ENCODE data around the gene PA2G4.
"Not testable (repeated sequence)": the region's sequence is repeated elsewhere in the genome, so short reads cannot be mapped to it uniquely, and the experiment has no call there.

The PA2G4 gene

DNA sequence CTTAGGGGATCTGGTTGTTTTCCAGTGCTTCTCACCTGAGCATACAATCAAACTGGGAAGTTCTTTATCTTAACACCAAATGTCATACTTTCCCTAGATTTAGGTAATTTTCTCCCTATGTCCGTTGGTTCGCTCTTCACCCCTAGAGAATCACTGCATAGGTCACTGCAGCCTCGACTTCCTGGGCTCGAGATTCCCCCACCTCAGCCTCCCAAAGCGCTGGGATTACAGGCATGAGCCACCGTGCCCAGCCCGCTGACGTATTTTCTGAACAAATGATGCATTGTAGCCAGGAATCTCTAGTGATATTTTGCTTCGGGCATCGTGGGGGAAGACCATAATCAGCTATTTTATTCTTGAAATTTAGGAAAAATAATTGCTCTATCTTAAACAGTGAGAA, 11.0 kb downstream of the PA2G4 start:
- Histone ChIP-seq H3K9me3 (ENCODE audit: control insufficient read depth, low read length) (no peaks in the 10 kb centered on the region), H3K36me3 (ENCODE audit: control insufficient read depth, insufficient read depth, low read length) (peaks cover 35% of the 10 kb centered on the region), H3K27me3 (ENCODE audit: control insufficient read depth, insufficient read depth, low read length, poor library complexity, severe bottlenecking) (no peaks in the 10 kb centered on the region), H3K4me3 (ENCODE audit: insufficient read depth, low read depth, low read length) (peak overlapping the region; percentile 86), H3K27ac (ENCODE audit: insufficient read depth, low read depth, low read length, poor library complexity, severe bottlenecking) (no peak overlapping the region), H3K4me1 (ENCODE audit: control insufficient read depth, insufficient read depth, low read length) (peaks cover 9% of the 10 kb centered on the region)
- WGBS, 2 experiments: 72 to 73% methylated on average over 8 to 10 of the region's 10 CpGs

DNA sequence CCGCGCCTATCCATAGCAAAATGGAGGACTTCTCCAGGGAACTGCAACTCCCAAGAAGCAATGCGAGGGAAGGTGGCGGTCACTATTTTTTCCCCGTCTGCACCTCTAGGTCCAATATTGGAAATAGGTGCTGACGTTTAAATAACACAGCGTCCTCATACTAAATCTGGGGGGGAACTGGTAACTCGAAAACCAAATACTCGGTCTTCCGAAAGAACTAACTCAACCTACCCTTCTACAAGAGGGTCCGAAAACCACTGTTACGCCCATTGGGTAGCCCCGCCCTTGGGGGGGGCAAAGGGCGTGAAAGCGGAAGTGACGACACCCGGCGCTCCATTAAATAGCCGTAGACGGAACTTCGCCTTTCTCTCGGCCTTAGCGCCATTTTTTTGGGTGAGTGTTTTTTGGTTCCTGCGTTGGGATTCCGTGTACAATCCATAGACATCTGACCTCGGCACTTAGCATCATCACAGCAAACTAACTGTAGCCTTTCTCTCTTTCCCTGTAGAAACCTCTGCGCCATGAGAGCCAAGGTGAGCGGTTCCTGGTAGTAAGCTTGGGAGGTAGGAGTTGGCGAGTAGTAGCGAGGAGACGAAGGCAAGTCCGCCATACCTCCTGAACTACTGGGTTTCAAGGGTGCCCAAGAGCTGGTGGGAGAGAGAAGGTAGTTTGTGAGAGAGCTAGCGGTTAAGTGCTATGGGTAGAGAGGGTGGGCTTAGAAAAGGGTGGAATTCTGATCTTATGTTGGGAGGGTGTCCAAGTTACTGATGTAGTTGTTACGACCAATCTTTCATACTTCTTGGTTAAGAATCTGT, 12.1 kb downstream of the PA2G4 start, which contains the start of gene RPL41:
TSS of gene RPL41 (plus strand) at position 367 of the 815 bp plus-strand sequence.
- Histone ChIP-seq H3K4me1 (ENCODE audit: control insufficient read depth, insufficient read depth, low read length) (peaks cover 9% of the 10 kb centered on the region), H3K27ac (ENCODE audit: insufficient read depth, low read depth, low read length, poor library complexity, severe bottlenecking) (peak within 1 kb of the TSS; percentile 97), H3K27me3 (ENCODE audit: control insufficient read depth, insufficient read depth, low read length, poor library complexity, severe bottlenecking) (no peaks in the 10 kb centered on the region), H3K36me3 (ENCODE audit: control insufficient read depth, insufficient read depth, low read length) (peaks cover 35% of the 10 kb centered on the region), H3K4me3 (ENCODE audit: insufficient read depth, low read depth, low read length) (peak within 1 kb of the TSS; percentile 86), H3K9me3 (ENCODE audit: control insufficient read depth, low read length) (no peaks in the 10 kb centered on the region)
- WGBS, 2 experiments: 0% methylated on average over 34 of the region's 34 CpGs

DNA sequence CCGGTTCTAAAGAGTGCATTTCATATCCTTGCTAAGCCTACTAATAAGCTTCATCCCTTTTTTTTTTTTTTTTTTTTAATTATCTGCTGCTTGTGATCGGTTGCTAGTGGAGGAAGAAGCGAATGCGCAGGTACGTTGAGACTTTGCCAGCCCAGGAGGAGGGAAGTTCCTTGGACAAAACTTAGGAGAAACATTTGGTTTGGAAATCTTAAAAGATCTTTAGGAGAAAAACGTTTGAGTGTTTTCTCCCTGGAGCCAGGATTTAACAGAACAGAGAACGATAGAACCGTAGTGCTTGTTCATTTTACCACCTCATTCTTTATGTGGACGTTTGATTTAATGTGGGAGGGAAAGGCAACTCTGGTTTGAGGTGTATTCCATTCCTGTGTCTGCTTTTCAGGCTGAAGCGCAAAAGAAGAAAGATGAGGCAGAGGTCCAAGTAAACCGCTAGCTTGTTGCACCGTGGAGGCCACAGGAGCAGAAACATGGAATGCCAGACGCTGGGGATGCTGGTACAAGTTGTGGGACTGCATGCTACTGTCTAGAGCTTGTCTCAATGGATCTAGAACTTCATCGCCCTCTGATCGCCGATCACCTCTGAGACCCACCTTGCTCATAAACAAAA, 12.8 kb downstream of the PA2G4 start:
- H3K9me3 ChIP-seq (ENCODE audit: control insufficient read depth, low read length); H3K27me3 ChIP-seq (ENCODE audit: control insufficient read depth, insufficient read depth, low read length, poor library complexity, severe bottlenecking): not testable (repeated sequence)
- peaks cover 33% of the 10 kb centered on the region for H3K36me3 ChIP-seq (ENCODE audit: control insufficient read depth, insufficient read depth, low read length)

DNA sequence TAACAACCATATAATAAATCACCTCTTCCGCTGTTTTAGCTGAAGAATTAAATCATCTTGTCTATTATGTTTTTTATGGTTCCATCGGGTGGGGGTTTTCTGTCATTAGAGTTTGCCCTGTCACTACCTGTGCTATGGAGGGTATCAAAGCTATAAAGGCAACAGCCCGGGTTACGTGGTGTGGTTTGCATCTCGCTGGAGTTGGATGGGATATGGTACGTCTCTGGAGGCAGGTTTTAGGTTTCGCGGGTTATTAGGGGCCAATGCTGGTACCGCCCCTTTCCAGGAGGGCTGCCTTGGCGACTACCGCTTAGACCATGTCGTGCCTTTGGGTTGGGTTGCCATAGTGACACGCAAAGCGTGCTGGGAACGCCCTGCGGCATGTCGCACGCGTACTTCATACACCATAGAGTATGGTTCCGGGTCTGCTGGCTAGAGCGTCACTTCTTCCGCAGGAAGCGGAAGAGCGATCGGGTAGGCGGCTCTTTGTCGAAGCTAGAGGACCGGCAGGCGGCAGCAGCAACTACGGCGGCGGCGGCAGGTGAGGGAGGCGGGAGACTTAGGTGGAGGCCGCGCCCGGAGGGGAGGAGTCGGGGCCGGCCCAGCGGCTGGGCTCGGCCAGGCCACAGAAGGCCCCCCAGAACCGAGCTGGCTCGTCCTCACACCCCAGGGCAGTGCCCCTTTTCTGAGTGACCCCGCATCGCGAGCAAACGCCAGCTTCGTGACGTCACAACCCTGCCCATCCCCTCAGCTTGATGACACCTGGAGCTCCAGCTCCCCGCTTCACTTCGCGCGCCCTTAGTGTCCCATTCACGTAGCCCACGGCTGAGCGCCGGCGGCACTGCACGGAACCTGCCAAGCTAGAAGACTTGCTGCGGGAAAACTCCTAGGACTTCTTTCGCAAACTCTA, 13.7 kb downstream of the PA2G4 start, which contains the start of gene ZC3H10:
TSS of gene ZC3H10 (plus strand) at position 489 of the 910 bp plus-strand sequence. CDS start 2,297 bp downstream, outside the sequence.
- Histone ChIP-seq H3K27me3 (ENCODE audit: control insufficient read depth, insufficient read depth, low read length, poor library complexity, severe bottlenecking) (no peaks in the 10 kb centered on the region), H3K4me3 (ENCODE audit: insufficient read depth, low read depth, low read length) (peak within 1 kb of the TSS; percentile 86), H3K9me3 (ENCODE audit: control insufficient read depth, low read length) (no peaks in the 10 kb centered on the region), H3K36me3 (ENCODE audit: control insufficient read depth, insufficient read depth, low read length) (peaks cover 25% of the 10 kb centered on the region), H3K27ac (ENCODE audit: insufficient read depth, low read depth, low read length, poor library complexity, severe bottlenecking) (peak within 1 kb of the TSS; percentile 97), H3K4me1 (ENCODE audit: control insufficient read depth, insufficient read depth, low read length) (peaks cover 9% of the 10 kb centered on the region)
- WGBS, 2 experiments: 1% methylated on average over 60 of the region's 61 CpGs

More for the DNA sequence above, 12.8 kb downstream of the PA2G4 start:
- Histone ChIP-seq H3K27ac (ENCODE audit: insufficient read depth, low read depth, low read length, poor library complexity, severe bottlenecking) (peak overlapping the region; percentile 97), H3K4me3 (ENCODE audit: insufficient read depth, low read depth, low read length) (peak overlapping the region; percentile 86)
- 3 to 4% methylated on average over 9 to 10 of the region's 16 CpGs for WGBS, 2 experiments
- not testable (repeated sequence) for H3K4me1 ChIP-seq (ENCODE audit: control insufficient read depth, insufficient read depth, low read length)

DNA sequence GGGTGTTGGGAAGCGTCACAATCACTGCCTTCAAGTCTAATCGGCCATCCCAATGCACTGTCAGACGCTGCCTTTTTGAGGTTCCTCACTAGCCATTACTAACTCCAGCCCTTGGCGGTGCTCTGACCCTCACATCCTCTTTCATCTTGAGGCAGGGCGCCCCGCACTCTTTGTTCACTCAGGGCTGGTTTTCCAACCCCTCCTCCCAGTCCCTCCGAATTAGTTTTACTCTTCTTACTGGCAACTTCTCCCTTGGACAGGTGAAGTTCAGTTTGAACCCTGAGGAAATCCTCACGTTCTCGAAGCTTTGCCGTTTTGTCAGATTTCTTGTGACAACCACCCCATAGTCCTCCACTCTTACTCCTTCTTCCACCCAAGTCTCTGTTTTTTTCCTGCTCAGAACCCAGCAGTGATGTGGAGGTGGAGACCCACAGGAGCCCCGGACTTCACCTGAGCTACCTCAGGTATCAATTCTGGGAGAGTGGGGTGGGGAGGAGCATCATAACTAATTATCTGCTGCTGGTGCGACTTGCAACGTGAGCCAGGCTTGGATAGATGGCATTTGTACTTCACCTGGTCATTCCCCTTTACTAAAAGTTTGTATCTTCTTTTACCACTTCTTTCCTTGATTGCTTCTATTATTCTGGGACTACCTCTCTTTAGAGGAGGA, 14.5 kb downstream of the PA2G4 start:
- Histone ChIP-seq H3K9me3 (ENCODE audit: control insufficient read depth, low read length) (no peaks in the 10 kb centered on the region), H3K4me1 (ENCODE audit: control insufficient read depth, insufficient read depth, low read length) (peaks cover 9% of the 10 kb centered on the region), H3K27me3 (ENCODE audit: control insufficient read depth, insufficient read depth, low read length, poor library complexity, severe bottlenecking) (no peaks in the 10 kb centered on the region), H3K27ac (ENCODE audit: insufficient read depth, low read depth, low read length, poor library complexity, severe bottlenecking) (peak overlapping the region; percentile 73), H3K36me3 (ENCODE audit: control insufficient read depth, insufficient read depth, low read length) (peaks cover 19% of the 10 kb centered on the region), H3K4me3 (ENCODE audit: insufficient read depth, low read depth, low read length) (peak overlapping the region; percentile 86)
- WGBS, 2 experiments: 29 to 31% methylated on average over 13 of the region's 13 CpGs

DNA sequence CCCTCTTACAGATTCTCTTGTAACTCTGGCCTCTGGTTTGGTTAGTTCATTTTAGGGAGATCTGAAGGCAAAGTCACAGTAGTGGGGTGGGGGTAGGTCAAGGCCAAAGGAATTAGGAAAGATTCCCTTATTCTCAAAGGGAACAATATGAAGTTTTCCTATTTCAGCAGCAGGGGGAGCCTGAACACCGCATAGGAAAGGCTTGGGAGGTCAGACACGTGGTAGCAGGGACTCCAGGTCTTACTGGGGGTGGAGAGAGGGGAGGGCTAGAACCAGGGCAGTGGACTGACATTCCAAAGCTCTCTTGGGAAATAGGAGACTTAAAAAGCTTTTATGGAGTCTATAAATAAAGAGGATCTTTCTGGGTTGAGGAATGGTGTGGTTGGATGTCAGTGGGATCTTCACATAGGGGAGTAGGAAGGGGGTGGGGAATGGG, 15.0 kb downstream of the PA2G4 start:
- Histone ChIP-seq H3K4me3 (ENCODE audit: insufficient read depth, low read depth, low read length) (peak overlapping the region; percentile 86), H3K36me3 (ENCODE audit: control insufficient read depth, insufficient read depth, low read length) (peaks cover 14% of the 10 kb centered on the region), H3K27me3 (ENCODE audit: control insufficient read depth, insufficient read depth, low read length, poor library complexity, severe bottlenecking) (no peaks in the 10 kb centered on the region), H3K4me1 (ENCODE audit: control insufficient read depth, insufficient read depth, low read length) (peaks cover 9% of the 10 kb centered on the region), H3K27ac (ENCODE audit: insufficient read depth, low read depth, low read length, poor library complexity, severe bottlenecking) (no peak overlapping the region), H3K9me3 (ENCODE audit: control insufficient read depth, low read length) (no peaks in the 10 kb centered on the region)
- WGBS, 2 experiments: 0% methylated on average over 2 of the region's 2 CpGs

DNA sequence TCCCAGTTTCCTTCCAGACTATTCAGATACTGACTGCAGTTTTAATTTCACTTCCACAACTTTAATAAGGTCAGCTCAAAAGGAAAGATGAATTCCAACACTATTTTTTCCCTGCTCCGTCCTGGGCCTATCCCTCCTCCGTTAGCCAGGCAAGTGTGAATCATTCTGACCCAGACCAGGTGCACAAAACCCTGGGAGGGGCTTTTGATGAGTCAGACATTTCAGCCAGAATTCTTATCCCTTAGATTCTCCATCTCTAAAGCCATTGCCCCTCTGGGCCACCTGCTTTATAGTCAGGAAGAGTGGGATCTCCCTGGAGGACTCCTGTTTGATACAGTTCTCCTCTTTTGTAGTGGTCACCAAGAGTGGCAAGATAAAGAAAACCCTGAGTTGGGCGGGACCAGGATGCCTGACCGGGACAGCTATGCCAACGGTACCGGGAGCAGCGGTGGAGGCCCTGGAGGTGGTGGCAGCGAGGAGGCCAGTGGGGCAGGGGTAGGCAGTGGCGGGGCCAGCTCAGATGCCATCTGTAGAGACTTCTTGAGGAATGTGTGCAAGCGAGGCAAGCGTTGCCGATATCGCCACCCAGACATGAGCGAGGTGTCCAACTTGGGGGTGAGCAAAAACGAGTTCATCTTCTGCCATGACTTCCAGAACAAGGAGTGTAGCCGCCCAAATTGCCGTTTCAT, 15.9 kb downstream of the PA2G4 start:
- peaks cover 9% of the 10 kb centered on the region for H3K4me1 ChIP-seq (ENCODE audit: control insufficient read depth, insufficient read depth, low read length)
- no peak overlapping the region for H3K4me3 ChIP-seq (ENCODE audit: insufficient read depth, low read depth, low read length)
- 96% methylated on average over 17 of the region's 17 CpGs for WGBS, 2 experiments
- peaks cover 13% of the 10 kb centered on the region for H3K36me3 ChIP-seq (ENCODE audit: control insufficient read depth, insufficient read depth, low read length)
- no peak overlapping the region for H3K27ac ChIP-seq (ENCODE audit: insufficient read depth, low read depth, low read length, poor library complexity, severe bottlenecking)
- no peaks in the 10 kb centered on the region for H3K9me3 ChIP-seq (ENCODE audit: control insufficient read depth, low read length)
- no peaks in the 10 kb centered on the region for H3K27me3 ChIP-seq (ENCODE audit: control insufficient read depth, insufficient read depth, low read length, poor library complexity, severe bottlenecking)

DNA sequence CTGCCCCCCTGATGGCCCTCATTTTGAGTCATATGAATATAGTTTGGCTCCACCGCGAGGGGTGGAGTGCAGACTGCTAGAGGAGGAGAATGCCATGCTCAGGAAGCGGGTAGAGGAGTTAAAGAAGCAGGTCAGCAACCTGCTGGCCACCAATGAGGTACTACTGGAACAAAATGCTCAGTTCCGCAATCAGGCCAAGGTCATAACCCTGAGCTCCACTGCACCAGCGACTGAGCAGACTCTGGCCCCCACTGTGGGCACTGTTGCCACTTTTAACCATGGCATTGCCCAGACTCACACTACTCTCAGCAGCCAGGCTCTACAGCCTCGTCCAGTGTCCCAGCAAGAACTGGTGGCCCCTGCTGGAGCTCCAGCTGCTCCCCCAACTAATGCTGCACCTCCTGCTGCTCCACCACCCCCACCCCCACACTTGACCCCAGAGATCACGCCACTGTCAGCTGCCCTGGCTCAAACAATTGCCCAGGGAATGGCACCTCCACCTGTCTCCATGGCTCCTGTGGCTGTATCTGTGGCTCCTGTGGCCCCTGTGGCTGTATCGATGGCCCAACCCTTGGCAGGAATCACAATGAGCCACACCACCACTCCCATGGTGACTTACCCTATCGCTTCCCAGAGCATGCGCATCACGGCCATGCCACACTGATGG, 17.0 kb downstream of the PA2G4 start:
- WGBS, 2 experiments: 92 to 95% methylated on average over 11 of the region's 11 CpGs
- H3K27ac ChIP-seq (ENCODE audit: insufficient read depth, low read depth, low read length, poor library complexity, severe bottlenecking): no peak overlapping the region
- H3K36me3 ChIP-seq (ENCODE audit: control insufficient read depth, insufficient read depth, low read length): peaks cover 13% of the 10 kb centered on the region

DNA sequence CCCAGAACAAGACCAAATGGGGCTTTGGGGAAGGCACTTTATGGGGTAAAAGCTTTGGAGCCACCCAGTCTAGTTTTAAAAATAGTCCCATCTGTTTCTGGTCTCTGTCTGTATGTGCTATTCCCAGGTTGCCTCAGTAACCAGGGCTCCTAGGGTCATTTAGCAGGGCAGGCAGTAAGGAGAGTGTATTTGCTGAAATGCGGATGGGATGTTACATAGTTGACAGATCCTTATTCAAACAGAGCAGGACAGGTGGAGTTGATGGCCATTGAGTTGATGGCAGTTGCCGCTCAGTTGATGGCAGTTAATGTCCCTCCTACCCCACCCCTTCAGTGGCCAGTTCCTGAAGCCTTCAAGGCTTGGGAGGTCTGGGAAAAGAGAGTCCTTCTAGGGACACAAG, 18.3 kb downstream of the PA2G4 start:
- WGBS, 2 experiments: 91 to 97% methylated on average over 2 of the region's 2 CpGs
- H3K4me1 ChIP-seq (ENCODE audit: control insufficient read depth, insufficient read depth, low read length): peaks cover 21% of the 10 kb centered on the region

More for the DNA sequence above, 17.0 kb downstream of the PA2G4 start:
- no peaks in the 10 kb centered on the region for H3K27me3 ChIP-seq (ENCODE audit: control insufficient read depth, insufficient read depth, low read length, poor library complexity, severe bottlenecking)
- H3K4me1 ChIP-seq (ENCODE audit: control insufficient read depth, insufficient read depth, low read length): peaks cover 10% of the 10 kb centered on the region
- H3K9me3 ChIP-seq (ENCODE audit: control insufficient read depth, low read length): no peaks in the 10 kb centered on the region
- no peak overlapping the region for H3K4me3 ChIP-seq (ENCODE audit: insufficient read depth, low read depth, low read length)

More for the DNA sequence above, 18.3 kb downstream of the PA2G4 start:
- H3K4me3 ChIP-seq (ENCODE audit: insufficient read depth, low read depth, low read length): no peak overlapping the region
- H3K9me3 ChIP-seq (ENCODE audit: control insufficient read depth, low read length): no peaks in the 10 kb centered on the region
- peaks cover 13% of the 10 kb centered on the region for H3K36me3 ChIP-seq (ENCODE audit: control insufficient read depth, insufficient read depth, low read length)
- no peaks in the 10 kb centered on the region for H3K27me3 ChIP-seq (ENCODE audit: control insufficient read depth, insufficient read depth, low read length, poor library complexity, severe bottlenecking)
- no peak overlapping the region for H3K27ac ChIP-seq (ENCODE audit: insufficient read depth, low read depth, low read length, poor library complexity, severe bottlenecking)

All from ectodermal cell (in vitro differentiated cells).